ENCODE results near the gene ST6GALNAC6. TPM values are rescaled to one million over a fixed set of nuclear protein-coding genes. Genes with fewer than 3 reads are reported as not detected.

ST6GALNAC6 gene
- polyA plus RNA-seq, 3 donors, result 41.1 to 142 (median 141) TPM

DNA sequence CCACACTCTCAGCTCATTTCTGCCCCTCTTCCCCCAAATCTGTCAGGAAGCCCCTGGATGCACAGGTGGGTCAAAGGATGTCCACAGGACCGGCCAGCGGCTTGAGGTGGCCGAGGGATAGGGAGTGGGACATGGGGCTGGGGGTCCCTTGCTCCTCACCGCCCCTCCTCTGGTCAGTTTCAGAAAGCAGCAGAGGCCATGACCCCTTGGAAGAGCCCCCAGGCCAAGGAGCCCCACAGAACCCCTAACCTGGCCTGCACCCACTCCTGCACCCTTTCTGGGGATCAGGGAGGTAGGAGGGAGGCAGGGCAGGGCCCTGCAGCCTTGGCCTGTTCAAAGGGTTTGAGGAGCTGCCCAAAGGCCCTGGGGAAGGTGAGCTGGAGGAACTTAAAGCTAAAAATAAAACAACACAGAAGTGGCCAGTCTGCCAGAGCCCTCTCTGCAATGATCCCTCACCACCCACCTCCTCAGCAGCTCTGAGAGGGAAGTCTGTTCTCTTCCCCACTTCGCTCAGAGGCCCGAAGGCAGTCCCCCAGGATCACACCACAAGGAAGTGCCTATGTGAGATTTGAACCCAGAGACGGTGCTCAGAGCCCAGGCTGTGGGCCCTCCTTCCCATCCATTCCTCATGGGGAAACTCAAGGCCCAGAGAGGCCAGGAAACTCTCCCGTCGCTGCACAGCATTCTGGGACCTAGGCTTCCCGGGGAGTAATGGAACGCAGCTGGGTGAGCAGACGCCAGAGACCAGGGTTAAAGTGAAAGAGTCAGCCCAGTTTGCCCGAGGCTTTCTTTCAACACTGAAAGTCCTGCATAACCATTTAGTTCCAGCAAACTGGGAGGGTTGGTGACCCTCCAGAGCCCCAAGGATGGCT, 45.9 kb downstream of the ST6GALNAC6 start:
- no peak overlapping the region for H3K27ac ChIP-seq (ENCODE audit: low read depth, low read length)
- WGBS, 3 donors, result 20 to 64% (median 31%) methylated on average over 13 of the region's 13 CpGs

DNA sequence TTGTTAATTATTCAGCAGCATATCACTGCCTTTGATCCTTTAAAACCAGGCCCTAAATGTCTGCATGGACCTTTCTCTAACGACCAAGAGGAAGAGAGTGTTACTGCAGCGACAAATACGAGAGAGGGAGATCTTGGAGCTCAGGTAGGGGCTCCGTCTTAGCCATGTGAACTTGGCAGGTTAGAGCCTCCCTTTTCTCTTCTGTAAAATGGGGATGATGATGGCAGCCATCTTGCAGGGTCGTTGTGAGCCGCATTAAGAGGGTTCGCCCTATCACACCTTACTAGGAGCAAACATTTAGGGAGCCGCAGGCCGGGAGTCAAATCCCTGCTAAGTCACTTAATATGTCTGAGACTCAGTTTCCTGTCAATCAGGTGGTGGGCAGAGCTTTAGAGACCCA, 46.6 kb downstream of the ST6GALNAC6 start:
- 54 to 83% (median 70%) methylated on average over 9 of the region's 9 CpGs for WGBS, 3 donors
- H3K27ac ChIP-seq (ENCODE audit: low read depth, low read length), result no peak overlapping the region

DNA sequence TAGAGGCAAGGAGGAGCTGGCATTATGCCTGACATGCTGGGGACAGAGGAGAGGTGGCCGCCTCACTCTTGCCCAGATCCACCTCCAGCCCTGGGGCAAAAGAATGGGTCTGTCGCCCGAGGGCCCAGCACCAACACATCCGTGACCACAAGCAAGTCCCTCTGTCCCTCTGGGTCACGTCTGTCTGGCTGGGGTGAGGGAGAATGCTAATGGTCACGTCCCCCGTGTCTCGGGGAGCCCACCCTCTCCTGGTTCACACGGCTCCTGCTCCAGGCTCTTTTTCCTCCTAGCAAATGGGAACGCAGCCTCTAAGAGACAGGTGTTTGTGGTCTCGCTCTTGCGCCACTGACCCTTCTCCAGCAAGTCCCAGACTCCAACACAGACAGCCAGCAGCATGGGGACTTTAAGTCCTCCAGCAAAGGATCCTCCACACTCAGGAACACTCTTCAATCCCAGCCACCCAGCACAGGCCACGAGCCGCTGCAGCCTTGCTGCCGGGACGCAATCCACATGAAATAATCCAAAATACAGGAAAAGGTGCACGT, 49.0 kb downstream of the ST6GALNAC6 start:
- WGBS, 3 donors, result 82 to 84% (median 83%) methylated on average over 17 of the region's 17 CpGs
- H3K27ac ChIP-seq (ENCODE audit: low read depth, low read length), result no peak overlapping the region

DNA sequence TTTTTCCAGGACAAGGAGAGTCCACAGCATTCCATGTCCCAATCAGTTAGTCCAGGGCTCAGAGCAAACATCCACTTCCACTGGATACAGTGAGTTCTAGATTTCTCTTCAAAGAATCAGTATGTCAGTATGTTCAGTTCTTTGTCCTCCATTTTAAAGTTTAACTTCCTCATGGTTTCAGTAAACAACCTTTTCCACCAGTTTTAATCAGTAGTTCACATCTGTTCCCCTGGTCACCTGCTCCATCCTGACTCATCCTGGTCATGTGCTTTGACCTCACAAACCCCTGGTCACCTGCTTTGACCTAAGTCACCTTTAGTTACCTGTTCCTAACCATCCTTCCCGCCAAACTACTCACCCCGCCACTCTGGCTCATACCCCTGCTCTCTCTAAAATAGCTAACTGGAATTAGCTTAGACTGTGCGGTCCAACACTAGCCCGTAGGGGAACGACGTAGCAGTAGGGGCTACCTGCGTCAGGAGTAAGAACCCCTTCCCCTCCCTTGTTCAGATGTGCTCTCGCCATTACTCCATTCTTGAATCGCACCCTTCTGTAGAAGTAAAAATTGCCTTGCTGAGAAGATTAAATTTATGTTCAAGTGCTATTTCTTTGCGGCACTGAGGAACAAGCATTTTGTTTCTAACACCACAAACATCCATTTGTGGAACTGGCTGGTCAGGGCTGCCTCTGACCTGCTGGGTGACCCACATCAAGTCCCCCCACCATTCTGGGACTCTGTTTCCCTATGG, 50.5 kb downstream of the ST6GALNAC6 start:
- 89 to 96% (median 96%) methylated on average over 9 to 10 of the region's 10 CpGs for WGBS, 3 donors
- H3K27ac ChIP-seq (ENCODE audit: low read depth, low read length), result no peak overlapping the region

GRCh38 chr9:127847833-127848755, 51.3 kb downstream of the ST6GALNAC6 start:
- H3K27ac ChIP-seq (ENCODE audit: low read depth, low read length), result no peak overlapping the region
- 73 to 79% (median 77%) methylated on average over 12 of the region's 12 CpGs for WGBS, 3 donors

GRCh38 chr9:127847178-127847510, 52.3 kb downstream of the ST6GALNAC6 start:
- 47 to 62% (median 54%) methylated on average over 6 of the region's 6 CpGs for WGBS, 3 donors
- H3K27ac ChIP-seq (ENCODE audit: low read depth, low read length), result no peak overlapping the region

GRCh38 chr9:127846443-127847177, 52.8 kb downstream of the ST6GALNAC6 start:
- peak overlapping the region; percentile 61 for H3K27ac ChIP-seq (ENCODE audit: low read depth, low read length)
- whole genome bisulfite sequencing, 3 donors, result 36 to 54% (median 53%) methylated on average over 17 to 18 of the region's 18 CpGs

- H3K27ac ChIP-seq (ENCODE audit: low read depth, low read length), result peak overlapping the region; percentile 0
- WGBS, 3 donors, result 97 to 98% (median 97%) methylated on average over 4 of the region's 4 CpGs
Observed at GRCh38 chr9:127845619-127846018, 53.8 kb downstream of the ST6GALNAC6 start.

GRCh38 chr9:127844821-127845359, 54.5 kb downstream of the ST6GALNAC6 start:
- peak overlapping the region; percentile 6 for H3K27ac ChIP-seq (ENCODE audit: low read depth, low read length)
- 57 to 78% (median 57%) methylated on average over 16 of the region's 16 CpGs for WGBS, 3 donors

GRCh38 chr9:127841087-127841835, 58.1 kb downstream of the ST6GALNAC6 start:
- H3K27ac ChIP-seq (ENCODE audit: low read depth, low read length), result no peak overlapping the region
- WGBS, 3 donors, result 81 to 86% (median 81%) methylated on average over 15 of the region's 15 CpGs

- 13 to 69% (median 18%) methylated on average over 17 to 18 of the region's 18 CpGs for WGBS, 3 donors
- H3K27ac ChIP-seq (ENCODE audit: low read depth, low read length), result peak overlapping the region; percentile 88
Observed at GRCh38 chr9:127838375-127839078, 60.9 kb downstream of the ST6GALNAC6 start.

GRCh38 chr9:127837346-127837745, 62.1 kb downstream of the ST6GALNAC6 start:
- WGBS, 3 donors, result 61 to 86% (median 63%) methylated on average over 4 of the region's 4 CpGs
- no peak overlapping the region for H3K27ac ChIP-seq (ENCODE audit: low read depth, low read length)

DNA sequence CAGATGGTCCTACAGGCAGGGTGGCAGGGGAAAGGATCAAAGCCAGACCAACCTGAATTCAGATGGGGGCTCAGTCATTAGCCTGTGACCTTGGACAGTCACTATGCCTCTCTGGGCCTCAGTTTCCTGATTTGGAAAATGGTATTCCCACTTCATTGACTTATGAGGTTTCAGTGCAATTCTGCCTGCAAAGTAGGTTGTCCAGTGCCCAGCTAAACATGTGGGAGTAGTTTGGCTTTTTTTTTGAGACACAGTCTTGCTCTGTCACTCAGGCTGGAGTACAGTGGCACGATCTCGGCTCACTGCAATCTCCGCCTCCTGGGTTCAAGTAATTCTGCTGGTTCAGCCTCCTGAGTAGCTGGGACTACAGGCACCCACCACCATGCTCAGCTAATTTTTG, 62.8 kb downstream of the ST6GALNAC6 start:
- 77 to 83% (median 82%) methylated on average over 3 of the region's 3 CpGs for WGBS, 3 donors
- H3K27ac ChIP-seq (ENCODE audit: low read depth, low read length), result peak overlapping the region; percentile 78

DNA sequence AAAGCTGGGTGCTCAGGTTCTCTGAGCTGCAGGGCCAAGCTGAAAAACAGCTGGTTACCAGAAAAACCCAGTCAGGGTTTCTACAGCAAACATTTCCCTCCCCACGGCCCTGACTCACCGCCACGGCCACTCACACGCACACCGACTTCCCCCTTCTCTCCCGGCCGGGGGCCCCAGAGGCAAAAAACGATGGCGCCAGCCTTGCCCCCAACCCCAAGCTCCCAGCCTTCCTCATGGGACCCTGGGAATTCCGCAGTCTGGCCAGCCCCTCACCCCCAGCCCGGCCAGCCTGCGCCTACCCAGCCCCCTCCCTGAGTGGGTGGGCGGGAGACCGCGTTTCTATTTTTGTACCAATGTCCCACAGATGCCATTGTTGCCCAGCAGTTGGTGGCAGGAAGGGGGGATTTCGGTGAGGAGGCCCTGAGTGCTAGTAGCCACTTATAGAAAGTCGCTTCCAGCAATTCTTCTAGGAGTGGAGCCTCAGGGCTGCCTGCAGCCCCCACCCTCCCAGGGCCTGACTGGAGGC, 63.3 kb downstream of the ST6GALNAC6 start:
- 18 to 59% (median 27%) methylated on average over 17 of the region's 17 CpGs for whole genome bisulfite sequencing, 3 donors
- peak overlapping the region; percentile 78 for H3K27ac ChIP-seq (ENCODE audit: low read depth, low read length)
